HEK293T (cell line): ENCODE data around the gene CCDC88C.

ENCODE experiments used
- CTCF ChIA-PET: fragments of 350-600 bp; formaldehyde crosslinking; extraction: SDS; loops from one replicate; lab custom pipeline; 2021; ENCODE audit warnings: antibody characterized with exemption, inconsistent platforms; lab: Yijun Ruan, JAX
- POLR2A ChIA-PET: fragments of 350-600 bp; formaldehyde crosslinking; extraction: SDS; loops from one replicate; lab custom pipeline; 2020; ENCODE audit warnings: antibody characterized with exemption, inconsistent platforms; lab: Yijun Ruan, JAX
- DNase-seq: peaks from one replicate; pipeline ENCODE4 v3.0.0; 2012; ENCODE audit warnings: mixed read lengths; ENCODE audit errors: extremely low spot score
- ARNT ChIP-seq: fragments of 450-650 bp; IDR thresholded peaks from 2 replicates; pipeline ENCODE4 v1.6.1; 2017; ENCODE audit warnings: mild to moderate bottlenecking
- BHLHE40 ChIP-seq: fragments of 450-650 bp; IDR thresholded peaks from 2 replicates; pipeline ENCODE4 v1.6.1; 2016; ENCODE audit warnings: mild to moderate bottlenecking, moderate library complexity, borderline replicate concordance
- CTBP1 ChIP-seq: fragments of 450-650 bp; IDR thresholded peaks from 2 replicates; pipeline ENCODE4 v1.6.1; 2016; ENCODE audit warnings: borderline replicate concordance
- ELF4 ChIP-seq: fragments of 450-650 bp; IDR thresholded peaks from 2 replicates; pipeline ENCODE4 v1.6.1; 2017; ENCODE audit warnings: antibody characterized with exemption
- FOXA1 ChIP-seq: fragments of 450-650 bp; IDR thresholded peaks from 2 replicates; pipeline ENCODE4 v1.6.1; 2016; ENCODE audit warnings: mild to moderate bottlenecking
- FOXK2 ChIP-seq: fragments of 450-650 bp; IDR thresholded peaks from 2 replicates; pipeline ENCODE4 v1.6.1; 2016; ENCODE audit warnings: mild to moderate bottlenecking
- FOXM1 ChIP-seq: fragments of 450-650 bp; IDR thresholded peaks from 2 replicates; pipeline ENCODE4 v1.6.1; 2017; ENCODE audit warnings: mild to moderate bottlenecking, borderline replicate concordance
- HDGF ChIP-seq: fragments of 450-650 bp; IDR thresholded peaks from 2 replicates; pipeline ENCODE4 v1.6.1; 2017; ENCODE audit warnings: antibody characterized with exemption, borderline replicate concordance
- L3MBTL2 ChIP-seq: fragments of 450-650 bp; conservative IDR thresholded peaks from 2 replicates; pipeline ENCODE4 v1.6.1; 2016; ENCODE audit warnings: mild to moderate bottlenecking
- LEF1 ChIP-seq: fragments of 450-650 bp; IDR thresholded peaks from 2 replicates; pipeline ENCODE4 v1.6.1; 2017; ENCODE audit warnings: mild to moderate bottlenecking, borderline replicate concordance
- NFRKB ChIP-seq: fragments of 450-650 bp; IDR thresholded peaks from 2 replicates; pipeline ENCODE4 v1.6.1; 2016; ENCODE audit warnings: mild to moderate bottlenecking, moderate library complexity
- PKNOX1 ChIP-seq: fragments of 450-650 bp; IDR thresholded peaks from 2 replicates; pipeline ENCODE4 v1.6.1; 2016
- SP1 ChIP-seq: fragments of 450-650 bp; IDR thresholded peaks from 2 replicates; pipeline ENCODE4 v1.6.1; 2017
- SUZ12 ChIP-seq: fragments of 450-650 bp; IDR thresholded peaks from 2 replicates; pipeline ENCODE4 v1.6.1; 2016; ENCODE audit warnings: mild to moderate bottlenecking
- TARDBP ChIP-seq: fragments of 450-650 bp; IDR thresholded peaks from 2 replicates; pipeline ENCODE4 v1.6.1; 2016
- ZNF384 ChIP-seq: fragments of 450-650 bp; IDR thresholded peaks from 2 replicates; pipeline ENCODE4 v1.6.1; 2016

CCDC88C gene

GRCh38 chr14:91406982-91407381, 10.6 kb downstream of the CCDC88C start:
- ChIA-PET POLR2A (no interaction called here), CTCF (no interaction called here)
- TF ChIP-seq FOXK2 (no peak), BHLHE40 (no peak), TARDBP (no peak), SP1 (no peak), FOXM1 (no peak), FOXA1 (no peak), ELF4 (no peak), SUZ12 (no peak), NFRKB (no peak)
- DNase-seq = no peak

- no peak for DNase-seq
- TF ChIP-seq ARNT (no peak), LEF1 (no peak), BHLHE40 (no peak), ELF4 (no peak), L3MBTL2 (no peak), NFRKB (no peak), PKNOX1 (no peak), ZNF384 (no peak), FOXM1 (no peak), CTBP1 (no peak), FOXK2 (no peak), SP1 (no peak), FOXA1 (no peak), SUZ12 (no peak)
- POLR2A ChIA-PET = no interaction called here
- CTCF ChIA-PET = no interaction called here
Measured at GRCh38 chr14:91406451-91406850, 11.2 kb downstream of the CCDC88C start.

- DNase-seq = no peak
- CTCF ChIA-PET = no interaction called here
- POLR2A ChIA-PET = no interaction called here
- TF ChIP-seq LEF1 (no peak), ELF4 (no peak), ARNT (no peak), BHLHE40 (no peak), NFRKB (no peak), SP1 (no peak), PKNOX1 (no peak), HDGF (no peak), FOXA1 (no peak), FOXM1 (no peak)
Measured at GRCh38 chr14:91405724-91406435, 11.7 kb downstream of the CCDC88C start.

GRCh38 chr14:91405241-91405721, 12.3 kb downstream of the CCDC88C start:
- no peak for TF ChIP-seq CTBP1
- no peak for TF ChIP-seq FOXM1
- no peak for TF ChIP-seq ZNF384
- no peak for TF ChIP-seq ELF4
- TF ChIP-seq TARDBP = no peak
- POLR2A ChIA-PET = no interaction called here

GRCh38 chr14:91402771-91403600, 14.6 kb downstream of the CCDC88C start:
- ChIA-PET POLR2A (interaction anchor here (1.5 kb wide), 1 partner anchor 11 kb away, joined by 4 read pairs; no protein-coding TSS in a partner anchor), CTCF (no interaction called here)
- no peak for DNase-seq
- no peak for TF ChIP-seq SUZ12
- TF ChIP-seq ZNF384 = no peak
- no peak for TF ChIP-seq NFRKB
- no peak for TF ChIP-seq ELF4
- TF ChIP-seq PKNOX1 = no peak
- no peak for TF ChIP-seq FOXM1
- TF ChIP-seq ARNT = no peak
- TF ChIP-seq L3MBTL2 = no peak
- no peak for TF ChIP-seq HDGF
- no peak for TF ChIP-seq FOXK2
- TF ChIP-seq FOXA1 = no peak
- TF ChIP-seq CTBP1 = no peak
- TF ChIP-seq BHLHE40 = no peak
- TF ChIP-seq LEF1 = no peak
- TF ChIP-seq SP1 = no peak
- no peak for TF ChIP-seq TARDBP

More at GRCh38 chr14:91405241-91405721, 12.3 kb downstream of the CCDC88C start:
- CTCF ChIA-PET = no interaction called here
- no peak for DNase-seq

GRCh38 chr14:91402348-91402747, 15.3 kb downstream of the CCDC88C start:
- CTCF ChIA-PET = no interaction called here
- DNase-seq = no peak

More at GRCh38 chr14:91402348-91402747, 15.3 kb downstream of the CCDC88C start:
- no peak for TF ChIP-seq FOXA1
- no peak for TF ChIP-seq HDGF
- no peak for TF ChIP-seq L3MBTL2
- no peak for TF ChIP-seq FOXK2
- TF ChIP-seq PKNOX1 = no peak
- no peak for TF ChIP-seq SUZ12
- no peak for TF ChIP-seq SP1
- TF ChIP-seq ZNF384 = no peak
- no peak for TF ChIP-seq BHLHE40
- TF ChIP-seq ELF4 = no peak
- no peak for TF ChIP-seq TARDBP
- TF ChIP-seq NFRKB = no peak
- TF ChIP-seq LEF1 = no peak
- no peak for TF ChIP-seq FOXM1
- no peak for TF ChIP-seq ARNT
- POLR2A ChIA-PET = no interaction called here
